Measurements from ENCODE around the gene C1orf198. TPM values are rescaled to one million over a fixed set of nuclear protein-coding genes. Genes with fewer than 3 reads are reported as not detected.
A peak's percentile ranks its signal among the peaks of the same experiment; 100 is the strongest.

C1orf198 gene
- total RNA-seq, 1 donor from 2014 or later: 16.3 TPM

GRCh38 chr1:230843503-230844309 lies 24.6 kb downstream of the C1orf198 start:
- no peak for DNase-seq (ENCODE audit: low spot score in 2 of 2)
- FAIRE-seq: no peak

GRCh38 chr1:230842801-230843200 lies 25.5 kb downstream of the C1orf198 start:
- no peak for FAIRE-seq
- DNase-seq (ENCODE audit: low spot score in 2 of 2): no peak

- FAIRE-seq (no peak), DNase-seq (ENCODE audit: low spot score in 2 of 2) (peak in 1 of 2 donors; percentile 27)
These were observed 29.1 kb downstream of the C1orf198 start for GRCh38 chr1:230839173-230839572.

GRCh38 chr1:230836793-230837192 lies 31.5 kb downstream of the C1orf198 start:
- FAIRE-seq (no peak), DNase-seq (ENCODE audit: low spot score in 2 of 2) (no peak)

GRCh38 chr1:230836347-230836746 lies 32.0 kb downstream of the C1orf198 start:
- FAIRE-seq: no peak

GRCh38 chr1:230834292-230834691 lies 34.0 kb downstream of the C1orf198 start:
- FAIRE-seq (no peak), DNase-seq (ENCODE audit: low spot score in 2 of 2) (no peak)

More at GRCh38 chr1:230836347-230836746, 32.0 kb downstream of the C1orf198 start:
- DNase-seq (ENCODE audit: low spot score in 2 of 2): no peak

GRCh38 chr1:230833511-230833910 lies 34.8 kb downstream of the C1orf198 start:
- FAIRE-seq (no peak), DNase-seq (ENCODE audit: low spot score in 2 of 2) (no peak)

GRCh38 chr1:230832476-230832875 lies 35.8 kb downstream of the C1orf198 start:
- no peak for FAIRE-seq
- DNase-seq (ENCODE audit: low spot score in 2 of 2): no peak

GRCh38 chr1:230831771-230832170 lies 36.5 kb downstream of the C1orf198 start:
- no peak for DNase-seq (ENCODE audit: low spot score in 2 of 2)

GRCh38 chr1:230828421-230828820 lies 39.9 kb downstream of the C1orf198 start:
- FAIRE-seq (no peak), DNase-seq (ENCODE audit: low spot score in 2 of 2) (no peak)

More at GRCh38 chr1:230831771-230832170, 36.5 kb downstream of the C1orf198 start:
- no peak for FAIRE-seq

GRCh38 chr1:230827801-230828200 lies 40.5 kb downstream of the C1orf198 start:
- DNase-seq (ENCODE audit: low spot score in 2 of 2): no peak

GRCh38 chr1:230827081-230827681 lies 41.1 kb downstream of the C1orf198 start:
- no peak for DNase-seq (ENCODE audit: low spot score in 2 of 2)
- no peak for FAIRE-seq

More at GRCh38 chr1:230827801-230828200, 40.5 kb downstream of the C1orf198 start:
- FAIRE-seq: no peak

GRCh38 chr1:230826166-230826875 lies 42.0 kb downstream of the C1orf198 start:
- no peak for DNase-seq (ENCODE audit: low spot score in 2 of 2)
- no peak for FAIRE-seq

GRCh38 chr1:230825761-230826160 lies 42.6 kb downstream of the C1orf198 start:
- no peak for DNase-seq (ENCODE audit: low spot score in 2 of 2)
- FAIRE-seq: no peak

- FAIRE-seq (no peak), DNase-seq (ENCODE audit: low spot score in 2 of 2) (no peak)
These were observed 43.2 kb downstream of the C1orf198 start for GRCh38 chr1:230824919-230825721.

GRCh38 chr1:230824551-230824918 lies 43.8 kb downstream of the C1orf198 start:
- no peak for FAIRE-seq

GRCh38 chr1:230823931-230824381 lies 44.4 kb downstream of the C1orf198 start:
- DNase-seq (ENCODE audit: low spot score in 2 of 2): no peak
- no peak for FAIRE-seq

More at GRCh38 chr1:230824551-230824918, 43.8 kb downstream of the C1orf198 start:
- DNase-seq (ENCODE audit: low spot score in 2 of 2): no peak

GRCh38 chr1:230823426-230823825 lies 44.9 kb downstream of the C1orf198 start:
- no peak for DNase-seq (ENCODE audit: low spot score in 2 of 2)

GRCh38 chr1:230822092-230822581 lies 46.2 kb downstream of the C1orf198 start:
- no peak for DNase-seq (ENCODE audit: low spot score in 2 of 2)
- no peak for FAIRE-seq

More at GRCh38 chr1:230823426-230823825, 44.9 kb downstream of the C1orf198 start:
- FAIRE-seq: no peak

- DNase-seq (ENCODE audit: low spot score in 2 of 2) (no peak), FAIRE-seq (no peak)
These were observed 47.0 kb downstream of the C1orf198 start for GRCh38 chr1:230821346-230821745.

Data from frontal cortex (tissue), 4 donors.